ENCODE data around the gene TBX2. TPM values are rescaled to one million over a fixed set of nuclear protein-coding genes. Genes with fewer than 3 reads are reported as not detected.

The TBX2 gene
- total and polyA plus RNA-seq, 2 of the 13 experiments (the other 11 are each of a cell fraction or from before 2014, with no cell fraction given), result 2.8 to 15.3 TPM

- TF ChIP-seq ZNF512 (CRISPR knock-in tag; IDR thresholded peaks at IDR 0.05) (no peak), ZNF235 (CRISPR knock-in tag; IDR thresholded peaks at IDR 0.05; ENCODE audit: borderline replicate concordance) (no peak), SYNCRIP (IDR thresholded peaks at IDR 0.05; ENCODE audit: insufficient read depth, low read depth, low read length) (no peak), PRPF4 (IDR thresholded peaks at IDR 0.05; ENCODE audit: low read depth, low read length, poor library complexity, severe bottlenecking) (no peak), ZNF326 (CRISPR knock-in tag; IDR thresholded peaks at IDR 0.05; ENCODE audit: borderline replicate concordance) (no peak), RFXAP (CRISPR knock-in tag; IDR thresholded peaks at IDR 0.05; ENCODE audit: borderline replicate concordance) (no peak), ZZZ3 (CRISPR knock-in tag; IDR thresholded peaks at IDR 0.05; ENCODE audit: borderline replicate concordance) (0 out of 2 replicates have a peak, but pooled peaks have one; percentile 30), TEAD3 (CRISPR knock-in tag; optimal IDR thresholded peaks at IDR 0.05; ENCODE audit: borderline replicate concordance) (peak; percentile 43), TEAD2 (CRISPR knock-in tag; IDR thresholded peaks at IDR 0.05) (no peak), NCOA2 (CRISPR knock-in tag; IDR thresholded peaks at IDR 0.05) (peak; percentile 91), ZNF101 (CRISPR knock-in tag; IDR thresholded peaks at IDR 0.05; ENCODE audit: borderline replicate concordance, low read depth) (no peak), FOXK2 (IDR thresholded peaks at IDR 0.05) (peak; percentile 77; the same call in 1 of the 2 replicates), PCBP1 (IDR thresholded peaks at IDR 0.05; ENCODE audit: borderline replicate concordance, low read depth, low read length) (no peak)
- TF ChIP-seq, protein P1, sequence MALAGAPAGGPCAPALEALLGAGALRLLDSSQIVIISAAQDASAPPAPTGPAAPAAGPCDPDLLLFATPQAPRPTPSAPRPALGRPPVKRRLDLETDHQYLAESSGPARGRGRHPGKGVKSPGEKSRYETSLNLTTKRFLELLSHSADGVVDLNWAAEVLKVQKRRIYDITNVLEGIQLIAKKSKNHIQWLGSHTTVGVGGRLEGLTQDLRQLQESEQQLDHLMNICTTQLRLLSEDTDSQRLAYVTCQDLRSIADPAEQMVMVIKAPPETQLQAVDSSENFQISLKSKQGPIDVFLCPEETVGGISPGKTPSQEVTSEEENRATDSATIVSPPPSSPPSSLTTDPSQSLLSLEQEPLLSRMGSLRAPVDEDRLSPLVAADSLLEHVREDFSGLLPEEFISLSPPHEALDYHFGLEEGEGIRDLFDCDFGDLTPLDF (CRISPR knock-in tag; IDR thresholded peaks at IDR 0.05), result no peak
- TF ChIP-seq, protein P2, sequence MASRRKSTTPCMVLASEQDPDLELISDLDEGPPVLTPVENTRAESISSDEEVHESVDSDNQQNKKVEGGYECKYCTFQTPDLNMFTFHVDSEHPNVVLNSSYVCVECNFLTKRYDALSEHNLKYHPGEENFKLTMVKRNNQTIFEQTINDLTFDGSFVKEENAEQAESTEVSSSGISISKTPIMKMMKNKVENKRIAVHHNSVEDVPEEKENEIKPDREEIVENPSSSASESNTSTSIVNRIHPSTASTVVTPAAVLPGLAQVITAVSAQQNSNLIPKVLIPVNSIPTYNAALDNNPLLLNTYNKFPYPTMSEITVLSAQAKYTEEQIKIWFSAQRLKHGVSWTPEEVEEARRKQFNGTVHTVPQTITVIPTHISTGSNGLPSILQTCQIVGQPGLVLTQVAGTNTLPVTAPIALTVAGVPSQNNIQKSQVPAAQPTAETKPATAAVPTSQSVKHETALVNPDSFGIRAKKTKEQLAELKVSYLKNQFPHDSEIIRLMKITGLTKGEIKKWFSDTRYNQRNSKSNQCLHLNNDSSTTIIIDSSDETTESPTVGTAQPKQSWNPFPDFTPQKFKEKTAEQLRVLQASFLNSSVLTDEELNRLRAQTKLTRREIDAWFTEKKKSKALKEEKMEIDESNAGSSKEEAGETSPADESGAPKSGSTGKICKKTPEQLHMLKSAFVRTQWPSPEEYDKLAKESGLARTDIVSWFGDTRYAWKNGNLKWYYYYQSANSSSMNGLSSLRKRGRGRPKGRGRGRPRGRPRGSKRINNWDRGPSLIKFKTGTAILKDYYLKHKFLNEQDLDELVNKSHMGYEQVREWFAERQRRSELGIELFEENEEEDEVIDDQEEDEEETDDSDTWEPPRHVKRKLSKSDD (CRISPR knock-in tag; IDR thresholded peaks at IDR 0.05; ENCODE audit: low read depth), result no peak
Observed at GRCh38 chr17:61363601-61364462, 35.8 kb upstream of the TBX2 start (continued).
